HepG2 (cell line): ENCODE data around the gene THRAP3. TPM values are rescaled to one million over a fixed set of nuclear protein-coding genes. Genes with fewer than 3 reads are reported as not detected.

Experiments used
- MAFG ChIP-seq: sonication (generic); formaldehyde crosslinking; IDR thresholded peaks from 2 replicates; pipeline ENCODE4 v1.5.1; 2020; ENCODE audit warnings: mild to moderate bottlenecking, missing genetic modification reagents
- SNAPC2 ChIP-seq: sonication (generic); formaldehyde crosslinking; IDR thresholded peaks from 2 replicates; pipeline ENCODE4 v1.8.1; 2022; ENCODE audit warnings: mild to moderate bottlenecking, missing genetic modification reagents
- SSRP1 ChIP-seq: IDR thresholded peaks from 2 replicates; pipeline ENCODE4 v1.6.1; 2016; ENCODE audit warnings: control low read depth
- ZNF101 ChIP-seq: sonication (generic); formaldehyde crosslinking; IDR thresholded peaks from 2 replicates; pipeline ENCODE4 v1.4.0; 2020; ENCODE audit warnings: mild to moderate bottlenecking, low read depth, missing genetic modification reagents, borderline replicate concordance
- ZNF280D ChIP-seq: sonication (generic); formaldehyde crosslinking; IDR thresholded peaks from 2 replicates; pipeline ENCODE4 v1.5.1; 2020; ENCODE audit warnings: mild to moderate bottlenecking, missing genetic modification reagents
- ZNF678 ChIP-seq: sonication (generic); formaldehyde crosslinking; IDR thresholded peaks from 2 replicates; pipeline ENCODE4 v1.4.0; 2020; ENCODE audit warnings: mild to moderate bottlenecking, missing genetic modification reagents
- ZNF709 ChIP-seq: sonication (generic); formaldehyde crosslinking; IDR thresholded peaks from 2 replicates; pipeline ENCODE4 v1.5.0; 2020; ENCODE audit warnings: mild to moderate bottlenecking, missing genetic modification reagents
- polyA plus RNA-seq, 8 experiments: library from polyadenylated mRNA; depleted of rRNA in 3 of 8; stranded (reverse) in 7 of 8; unstranded in 1 of 8; fragments of >200 nt; fragmentation: Illumina TruSeq in 4 of 8; extraction: Trizol in 4 of 8; gene quantifications; 2 replicates each; pipeline versions ENCODE4 v1.2.1 to v1.2.3, GENCODE V29; 2011 to 2016; ENCODE audit warnings: low read depth in 4 of 8, missing spikeins in 1 of 8, mixed read lengths in 1 of 8; ENCODE audit not compliant: insufficient read depth in 1 of 8
- total RNA-seq, 5 experiments: library from RNA; depleted of rRNA; stranded (reverse); fragments of >200 nt; fragmentation: Illumina TruSeq; extraction: Trizol; gene quantifications; 2 replicates each; pipeline ENCODE4 v1.2.3, GENCODE V29; 2016; ENCODE audit warnings: low read depth in 1 of 5
- TF ChIP-seq, protein P1 (sequence below): sonication (generic); formaldehyde crosslinking; IDR thresholded peaks from 2 replicates; pipeline ENCODE4 v1.5.0; 2020; ENCODE audit warnings: mild to moderate bottlenecking, missing genetic modification reagents, borderline replicate concordance
- TF ChIP-seq, protein P2 (sequence below): sonication (generic); formaldehyde crosslinking; IDR thresholded peaks from 2 replicates; pipeline ENCODE4 v1.4.0; 2020; ENCODE audit warnings: mild to moderate bottlenecking, low read depth, missing genetic modification reagents
- TF ChIP-seq, protein P3 (sequence below): sonication (generic); formaldehyde crosslinking; IDR thresholded peaks from 2 replicates; pipeline ENCODE4 v1.4.0; 2020; ENCODE audit warnings: missing genetic modification reagents
- TF ChIP-seq, protein P4 (sequence below): sonication (generic); formaldehyde crosslinking; IDR thresholded peaks from 2 replicates; pipeline ENCODE4 v1.8.0; 2022; ENCODE audit warnings: missing genetic modification reagents, mild to moderate bottlenecking, inconsistent platforms, borderline replicate concordance
- TF ChIP-seq, protein P5 (sequence below): sonication (generic); formaldehyde crosslinking; IDR thresholded peaks from 2 replicates; pipeline ENCODE4 v1.5.0; 2020; ENCODE audit warnings: mild to moderate bottlenecking, missing genetic modification reagents, moderate library complexity

Gene THRAP3
- total and polyA plus RNA-seq, 2 of the 13 experiments (the other 11 are each of a cell fraction or from before 2014, with no cell fraction given) = 45.0 to 92.6 TPM

- TF ChIP-seq, protein P1, sequence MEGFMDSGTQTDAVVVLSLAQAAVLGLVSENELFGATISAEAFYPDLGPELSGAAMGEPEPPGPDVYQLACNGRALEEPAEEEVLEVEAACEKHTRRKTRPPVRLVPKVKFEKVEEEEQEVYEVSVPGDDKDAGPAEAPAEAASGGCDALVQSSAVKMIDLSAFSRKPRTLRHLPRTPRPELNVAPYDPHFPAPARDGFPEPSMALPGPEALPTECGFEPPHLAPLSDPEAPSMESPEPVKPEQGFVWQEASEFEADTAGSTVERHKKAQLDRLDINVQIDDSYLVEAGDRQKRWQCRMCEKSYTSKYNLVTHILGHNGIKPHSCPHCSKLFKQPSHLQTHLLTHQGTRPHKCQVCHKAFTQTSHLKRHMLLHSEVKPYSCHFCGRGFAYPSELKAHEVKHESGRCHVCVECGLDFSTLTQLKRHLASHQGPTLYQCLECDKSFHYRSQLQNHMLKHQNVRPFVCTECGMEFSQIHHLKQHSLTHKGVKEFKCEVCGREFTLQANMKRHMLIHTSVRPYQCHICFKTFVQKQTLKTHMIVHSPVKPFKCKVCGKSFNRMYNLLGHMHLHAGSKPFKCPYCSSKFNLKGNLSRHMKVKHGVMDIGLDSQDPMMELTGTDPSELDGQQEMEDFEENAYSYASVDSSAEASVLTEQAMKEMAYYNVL (CRISPR knock-in tag) = peak; percentile 35; the same call in 1 of the 2 replicates
- TF ChIP-seq, protein P2, sequence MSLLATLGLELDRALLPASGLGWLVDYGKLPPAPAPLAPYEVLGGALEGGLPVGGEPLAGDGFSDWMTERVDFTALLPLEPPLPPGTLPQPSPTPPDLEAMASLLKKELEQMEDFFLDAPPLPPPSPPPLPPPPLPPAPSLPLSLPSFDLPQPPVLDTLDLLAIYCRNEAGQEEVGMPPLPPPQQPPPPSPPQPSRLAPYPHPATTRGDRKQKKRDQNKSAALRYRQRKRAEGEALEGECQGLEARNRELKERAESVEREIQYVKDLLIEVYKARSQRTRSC (CRISPR knock-in tag) = 0 out of 2 replicates have a peak, but pooled peaks have one; percentile 69
- TF ChIP-seq ZNF678 (CRISPR knock-in tag) (no peak), ZNF280D (CRISPR knock-in tag) (peak; percentile 39; the same call in 1 of the 2 replicates), ZNF101 (no peak), ZNF709 (peak; percentile 63; the same call in 1 of the 2 replicates), SSRP1 (CRISPR knock-in tag) (no peak), SNAPC2 (CRISPR knock-in tag) (peak; percentile 66; the same call in 1 of the 2 replicates), MAFG (CRISPR knock-in tag) (no peak)
- TF ChIP-seq, protein P3, sequence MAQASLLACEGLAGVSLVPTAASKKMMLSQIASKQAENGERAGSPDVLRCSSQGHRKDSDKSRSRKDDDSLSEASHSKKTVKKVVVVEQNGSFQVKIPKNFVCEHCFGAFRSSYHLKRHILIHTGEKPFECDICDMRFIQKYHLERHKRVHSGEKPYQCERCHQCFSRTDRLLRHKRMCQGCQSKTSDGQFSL = peak; percentile 69; the same call in 1 of the 2 replicates
- TF ChIP-seq, protein P4, sequence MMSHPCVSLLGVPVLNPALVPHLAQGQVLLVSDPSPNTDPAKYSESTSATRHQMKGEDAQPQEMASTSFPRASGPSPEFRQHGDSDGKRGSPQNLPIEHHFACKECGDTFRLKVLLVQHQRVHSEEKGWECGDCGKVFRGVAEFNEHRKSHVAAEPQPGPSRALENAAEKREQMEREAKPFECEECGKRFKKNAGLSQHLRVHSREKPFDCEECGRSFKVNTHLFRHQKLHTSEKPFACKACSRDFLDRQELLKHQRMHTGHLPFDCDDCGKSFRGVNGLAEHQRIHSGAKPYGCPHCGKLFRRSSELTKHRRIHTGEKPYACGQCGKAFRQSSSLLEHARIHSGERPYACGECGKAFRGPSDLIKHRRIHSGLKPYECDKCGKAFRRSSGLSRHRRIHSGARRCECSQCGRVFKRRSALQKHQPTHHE (CRISPR knock-in tag) = peak; percentile 39; the same call in 1 of the 2 replicates
- TF ChIP-seq, protein P5, sequence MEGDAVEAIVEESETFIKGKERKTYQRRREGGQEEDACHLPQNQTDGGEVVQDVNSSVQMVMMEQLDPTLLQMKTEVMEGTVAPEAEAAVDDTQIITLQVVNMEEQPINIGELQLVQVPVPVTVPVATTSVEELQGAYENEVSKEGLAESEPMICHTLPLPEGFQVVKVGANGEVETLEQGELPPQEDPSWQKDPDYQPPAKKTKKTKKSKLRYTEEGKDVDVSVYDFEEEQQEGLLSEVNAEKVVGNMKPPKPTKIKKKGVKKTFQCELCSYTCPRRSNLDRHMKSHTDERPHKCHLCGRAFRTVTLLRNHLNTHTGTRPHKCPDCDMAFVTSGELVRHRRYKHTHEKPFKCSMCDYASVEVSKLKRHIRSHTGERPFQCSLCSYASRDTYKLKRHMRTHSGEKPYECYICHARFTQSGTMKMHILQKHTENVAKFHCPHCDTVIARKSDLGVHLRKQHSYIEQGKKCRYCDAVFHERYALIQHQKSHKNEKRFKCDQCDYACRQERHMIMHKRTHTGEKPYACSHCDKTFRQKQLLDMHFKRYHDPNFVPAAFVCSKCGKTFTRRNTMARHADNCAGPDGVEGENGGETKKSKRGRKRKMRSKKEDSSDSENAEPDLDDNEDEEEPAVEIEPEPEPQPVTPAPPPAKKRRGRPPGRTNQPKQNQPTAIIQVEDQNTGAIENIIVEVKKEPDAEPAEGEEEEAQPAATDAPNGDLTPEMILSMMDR (CRISPR knock-in tag) = peak; percentile 17; the same call in 1 of the 2 replicates
Observed at GRCh38 chr1:36323636-36324352, 99.6 kb downstream of the THRAP3 start, which contains the start of gene EVA1B (continued).
